Ishikawa (cell line): ENCODE results near the gene TMEM208.

Experiments used
- CREB1 ChIP-seq: IDR thresholded peaks from 2 replicates; pipeline ENCODE4 v1.6.1; 2012; ENCODE audit warnings: low read depth
- MAX ChIP-seq: IDR thresholded peaks from 2 replicates; pipeline ENCODE4 v1.6.1; 2012
- REST ChIP-seq: IDR thresholded peaks from 2 replicates; pipeline ENCODE4 v1.6.1; 2012; ENCODE audit warnings: low read depth, mild to moderate bottlenecking
- TAF1 ChIP-seq: IDR thresholded peaks from 2 replicates; pipeline ENCODE4 v1.6.1; 2012; ENCODE audit warnings: low read depth, mild to moderate bottlenecking
- TEAD4 ChIP-seq: IDR thresholded peaks from 2 replicates; pipeline ENCODE4 v1.6.1; 2012

- TF ChIP-seq MAX (no peak), TEAD4 (no peak), TAF1 (no peak), REST (no peak), CREB1 (no peak)
Measured at GRCh38 chr16:67259705-67260104, 32.8 kb downstream of the TMEM208 start.
